ENCODE measurements around the gene LHX6. TPM values are rescaled to one million over a fixed set of nuclear protein-coding genes. Genes with fewer than 3 reads are reported as not detected.

Gene LHX6
- total RNA-seq, 1 experiment from 2014 or later: 1.8 TPM

DNA sequence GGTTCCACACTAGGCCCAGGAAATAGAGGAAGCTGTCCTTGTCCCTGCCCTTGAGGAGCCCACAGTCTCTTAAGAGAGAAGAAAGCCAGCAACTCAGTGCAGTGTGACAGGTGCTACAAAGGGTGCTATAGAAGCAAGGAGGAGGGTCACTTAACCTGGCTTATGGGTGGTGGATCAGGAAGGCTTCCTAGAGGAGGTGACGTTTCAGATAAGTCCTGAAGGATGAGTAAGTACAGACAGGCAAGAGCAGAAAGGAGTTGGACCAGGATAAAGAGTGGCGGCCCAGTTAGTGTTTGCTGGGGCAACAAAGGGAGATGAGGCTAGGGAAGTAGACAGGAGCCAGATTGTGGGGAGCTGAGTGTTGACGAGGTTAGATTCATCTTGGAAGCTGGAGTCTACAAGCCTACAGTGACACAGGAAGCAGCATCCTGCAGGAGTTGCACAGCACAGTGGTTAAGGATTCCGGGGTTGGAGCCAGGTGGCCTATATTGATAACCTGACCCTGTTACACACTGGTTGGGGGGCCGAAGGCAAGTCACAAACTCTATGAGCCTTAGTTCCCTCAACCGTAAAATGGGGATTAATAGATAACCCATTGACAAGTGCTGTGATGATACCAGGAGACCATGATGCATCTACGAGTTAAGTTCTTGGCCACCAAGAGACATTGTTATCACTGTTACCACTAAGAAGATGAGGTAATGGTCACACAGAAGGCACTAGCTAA lies 5.4 kb upstream of the LHX6 start:
- H3K4me3 Mint-ChIP-seq: no peak overlapping the region
- H3K4ac ChIP-seq (ENCODE audit: low read depth, low read length): no peak overlapping the region

More for the DNA sequence above, 5.4 kb upstream of the LHX6 start:
- no peaks in the 10 kb centered on the region for H4K20me1 ChIP-seq (ENCODE audit: control insufficient read depth, insufficient read depth, insufficient read length)
- H2BK15ac ChIP-seq (ENCODE audit: low read depth, low read length): no peak overlapping the region
- H2BK20ac ChIP-seq (ENCODE audit: low read depth, low read length, poor library complexity, severe bottlenecking): no peak overlapping the region
- no peak overlapping the region for H3K27ac Mint-ChIP-seq
- no peaks in the 10 kb centered on the region for H3K9me3 ChIP-seq (ENCODE audit: control insufficient read depth, low read depth, low read length)
- no peak overlapping the region for H2AK5ac ChIP-seq (ENCODE audit: insufficient read length, low read length)
- no peak overlapping the region for H3K18ac ChIP-seq (ENCODE audit: insufficient read length, low read depth, low read length)
- no peak overlapping the region for H2BK5ac ChIP-seq (ENCODE audit: insufficient read length, low read length)
- DNase-seq: no peak
- no CpG with 5 or more reads among the region's 7 CpGs for WGBS (ENCODE audit: extremely low coverage, insufficient read length, low lambda C conversion rate)
- no peak overlapping the region for H3K23ac ChIP-seq (ENCODE audit: insufficient read length, low read depth, low read length)
- H3K79me1 ChIP-seq (ENCODE audit: insufficient read depth, low read depth, low read length, poor library complexity, severe bottlenecking): no peaks in the 10 kb centered on the region
- H3K27me3 ChIP-seq (ENCODE audit: insufficient read depth, low read length): peaks cover 24% of the 10 kb centered on the region
- no peak overlapping the region for H3K27ac ChIP-seq (ENCODE audit: insufficient read length, low read depth, low read length)
- H3K4me1 ChIP-seq (ENCODE audit: insufficient read depth, low read length): no peaks in the 10 kb centered on the region
- H3K9ac ChIP-seq (ENCODE audit: extremely low read depth, insufficient read length, low read length): no peak overlapping the region
- no peak overlapping the region for H3K4me2 ChIP-seq (ENCODE audit: insufficient read depth, insufficient read length, low read length)
- TF ChIP-seq, protein P1, sequence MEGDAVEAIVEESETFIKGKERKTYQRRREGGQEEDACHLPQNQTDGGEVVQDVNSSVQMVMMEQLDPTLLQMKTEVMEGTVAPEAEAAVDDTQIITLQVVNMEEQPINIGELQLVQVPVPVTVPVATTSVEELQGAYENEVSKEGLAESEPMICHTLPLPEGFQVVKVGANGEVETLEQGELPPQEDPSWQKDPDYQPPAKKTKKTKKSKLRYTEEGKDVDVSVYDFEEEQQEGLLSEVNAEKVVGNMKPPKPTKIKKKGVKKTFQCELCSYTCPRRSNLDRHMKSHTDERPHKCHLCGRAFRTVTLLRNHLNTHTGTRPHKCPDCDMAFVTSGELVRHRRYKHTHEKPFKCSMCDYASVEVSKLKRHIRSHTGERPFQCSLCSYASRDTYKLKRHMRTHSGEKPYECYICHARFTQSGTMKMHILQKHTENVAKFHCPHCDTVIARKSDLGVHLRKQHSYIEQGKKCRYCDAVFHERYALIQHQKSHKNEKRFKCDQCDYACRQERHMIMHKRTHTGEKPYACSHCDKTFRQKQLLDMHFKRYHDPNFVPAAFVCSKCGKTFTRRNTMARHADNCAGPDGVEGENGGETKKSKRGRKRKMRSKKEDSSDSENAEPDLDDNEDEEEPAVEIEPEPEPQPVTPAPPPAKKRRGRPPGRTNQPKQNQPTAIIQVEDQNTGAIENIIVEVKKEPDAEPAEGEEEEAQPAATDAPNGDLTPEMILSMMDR (conservative IDR thresholded peaks at IDR 0.05): no peak
- H3T11ph ChIP-seq (ENCODE audit: low read length): no peak overlapping the region
- no peak overlapping the region for H2BK12ac ChIP-seq (ENCODE audit: insufficient read length, low read depth, low read length)
- H4K5ac ChIP-seq (ENCODE audit: insufficient read length, low read depth, low read length): no peak overlapping the region
- H3K14ac ChIP-seq (ENCODE audit: insufficient read depth, low read length): no peak overlapping the region
- no peak overlapping the region for H2AFZ ChIP-seq (ENCODE audit: low read length)
- no peaks in the 10 kb centered on the region for H3K79me2 ChIP-seq (ENCODE audit: insufficient read depth, low read length)
- H4K91ac ChIP-seq (ENCODE audit: insufficient read length, low read depth, low read length): no peak overlapping the region
- no peak overlapping the region for H4K8ac ChIP-seq (replicated peaks; ENCODE audit: insufficient read length, low read depth, low read length)
- H3K9me3 Mint-ChIP-seq: no peaks in the 10 kb centered on the region; a peak in 1 of 5 replicates
- no peak overlapping the region for H2BK120ac ChIP-seq (ENCODE audit: low read depth, low read length, poor library complexity, severe bottlenecking)
- H3K56ac ChIP-seq (ENCODE audit: insufficient read length, low read depth, low read length): no peak overlapping the region
- no peaks in the 10 kb centered on the region for H3K23me2 ChIP-seq (ENCODE audit: insufficient read length, low read depth, low read length, poor library complexity, severe bottlenecking)
- peaks cover 0 to 3% of the 10 kb centered on the region in 2 experiments; a peak in 2 of 4 replicates for H3K4me1 Mint-ChIP-seq
- peaks cover 18% of the 10 kb centered on the region for H3K27me3 Mint-ChIP-seq (ENCODE audit: low read depth)
- H3K36me3 Mint-ChIP-seq (ENCODE audit: insufficient read depth in 1 of 3, low read depth in 3 of 3): no peaks in the 10 kb centered on the region

All from H9 (cell line).